ENCODE data around the gene UVSSA. TPM values are rescaled to one million over a fixed set of nuclear protein-coding genes. Genes with fewer than 3 reads are reported as not detected.

The UVSSA gene
- polyA plus RNA-seq, 1 donor from 2014 or later, result 13.3 TPM

Other genes with a start within 250 kb of the UVSSA start
- 0.30 and 1.5 TPM in 2 replicates for gene RNF212, start 233.6 kb upstream of the UVSSA start, polyA plus RNA-seq
- gene SPON2, start 174.6 kb upstream of the UVSSA start, polyA plus RNA-seq, result 0.57 and 0.78 TPM in 2 replicates
- 325 and 487 TPM in 2 replicates for gene CTBP1, start 98.1 kb upstream of the UVSSA start, polyA plus RNA-seq
- gene MAEA, start 57.3 kb upstream of the UVSSA start, polyA plus RNA-seq, result 106 and 109 TPM in 2 replicates
- gene NKX1-1, start 59.2 kb downstream of the UVSSA start, polyA plus RNA-seq, result not detected in 2 replicates

Measured in neural cell (in vitro differentiated cells).